Right lobe of liver (tissue), 6 donors: ENCODE data around the gene PIK3CD. TPM values are rescaled to one million over a fixed set of nuclear protein-coding genes. Genes with fewer than 3 reads are reported as not detected.

Source experiments
- ATAC-seq, 4 donors: fragments of 200-7000 bp; cut with Tn5 transposase; one replicate each; pipeline ENCODE4 v1.9.1; 2020; ENCODE audit warnings: mild to moderate bottlenecking in 4 of 4, moderate library complexity in 4 of 4
- DNase-seq, 3 donors: peaks; one replicate each; pipeline ENCODE4 v3.0.0-alpha.2; 2020
- H3K27ac ChIP-seq, 3 donors: fragments of 200-600 bp; one replicate each; pipeline ENCODE4 v1.8.0; 2022
- H3K27me3 ChIP-seq, 2 donors: fragments of 200-600 bp; one replicate each; pipeline ENCODE4 v1.8.0; 2022
- H3K36me3 ChIP-seq, 4 donors: fragments of 200-600 bp; sonication (generic) in 1 of 4; one replicate each; pipeline versions ENCODE4 v1.5.1 to v1.8.0; 2017 to 2022; ENCODE audit warnings: control low read depth in 1 of 4
- H3K4me1 ChIP-seq, 4 donors: fragments of 200-600 bp; sonication (generic) in 1 of 4; one replicate each; pipeline versions ENCODE4 v1.5.1 to v1.8.0; 2017 to 2022; ENCODE audit warnings: control low read depth in 1 of 4
- H3K4me3 ChIP-seq, 3 donors: fragments of 200-600 bp; one replicate each; pipeline ENCODE4 v1.8.0; 2022
- H3K9me3 ChIP-seq, 4 donors: fragments of 200-600 bp; sonication (generic) in 1 of 4; one replicate each; pipeline versions ENCODE4 v1.5.1 to v1.8.0; 2017 to 2022; ENCODE audit warnings: control low read depth in 1 of 4
- CTCF ChIP-seq, 4 donors: fragments of 200-600 bp in 3 of 4; fragments of 450-650 bp in 1 of 4; IDR thresholded peaks; one replicate each; pipeline versions ENCODE4 v1.5.1 to v1.8.0; 2016 to 2022; ENCODE audit warnings: antibody characterized with exemption in 4 of 4, mild to moderate bottlenecking in 2 of 4
- POLR2A ChIP-seq: fragments of 450-650 bp; IDR thresholded peaks from one replicate; pipeline ENCODE4 v1.6.1; 2017; ENCODE audit warnings: antibody characterized with exemption, mild to moderate bottlenecking
- WGBS: methylation state at CpG from one replicate; pipeline ENCODE4 v1.1.6; 2018; ENCODE audit warnings: low coverage, low lambda C conversion rate; ENCODE audit not compliant: insufficient coverage; ENCODE audit errors: missing lambda C conversion rate; 5-methylcytosine and 5-hydroxymethylcytosine counted together
- intact Hi-C, 2 donors: fragments of 100-400 bp; cut with DNase I; formaldehyde crosslinking; loops; one replicate each; pipeline versions ENCODE4 v1.11.2 to v1.14.1; 2022
- total RNA-seq, 6 experiments: library from RNA; depleted of rRNA in 2 of 6; stranded (reverse); fragments of >200 nt in 2 of 6; fragmentation: NEBNext Ultra II Directional in 3 of 6; extraction: Animal tissue kit (Norgen Biotek cat#: 25700) in 3 of 6; gene quantifications; one replicate each; pipeline versions ENCODE4 v1.1.0 to v1.2.4, GENCODE V29; 2016 to 2023
- donor health status: DM: no; HTN: yes; CAD: no.
- donor health status: DM: no; HTN: no; CAD: no.
- donor health status: DM: no; HTN: no; CAD: no.
- donor health status: DM: no; HTN: yes; CAD: no.
- donor health status: DM: no; HTN: yes; CAD: no.

Gene PIK3CD
- total RNA-seq, 6 experiments from 2014 or later = 1.4 to 5.8 (median 2.6) TPM

GRCh38 chr1:9774712-9775679 is 123.5 kb downstream of the PIK3CD start:
- no peak for DNase-seq
- 82% methylated on average over 17 of the region's 20 CpGs for WGBS
- intact Hi-C loops = no loop called here

GRCh38 chr1:9776685-9777084 is 125.2 kb downstream of the PIK3CD start:
- intact Hi-C loops = no loop called here
- Histone ChIP-seq H3K27ac (no peak overlapping the region), H3K9me3 (no peaks in the 10 kb centered on the region), H3K36me3 (no peaks in the 10 kb centered on the region), H3K27me3 (no peaks in the 10 kb centered on the region), H3K4me1 (no peaks in the 10 kb centered on the region), H3K4me3 (no peak overlapping the region)
- no peak for DNase-seq
- no peak for ATAC-seq
- TF ChIP-seq CTCF (IDR thresholded peaks at IDR 0.05) (no peak), POLR2A (no peak)
- whole genome bisulfite sequencing = 86% methylated on average over 2 of the region's 2 CpGs

More at GRCh38 chr1:9774712-9775679, 123.5 kb downstream of the PIK3CD start:
- ATAC-seq = no peak
- H3K27ac ChIP-seq = no peak overlapping the region
- no peaks in the 10 kb centered on the region for H3K27me3 ChIP-seq
- H3K36me3 ChIP-seq = no peaks in the 10 kb centered on the region
- H3K4me3 ChIP-seq = no peak overlapping the region
- H3K4me1 ChIP-seq = no peaks in the 10 kb centered on the region
- no peak for TF ChIP-seq CTCF (IDR thresholded peaks at IDR 0.05)
- no peak for TF ChIP-seq POLR2A
- H3K9me3 ChIP-seq = no peaks in the 10 kb centered on the region

Other genes with a start within 250 kb of the PIK3CD start
- 10 to 100 TPM in 3 of 6 experiments, 1 to 10 TPM in 3; 3.5 to 26.5 (median 8.2) TPM for gene SLC25A33, start 112.3 kb upstream of the PIK3CD start, total RNA-seq
- 1 to 10 TPM; 1.6 to 5.8 (median 3.0) TPM for gene TMEM201, start 62.8 kb upstream of the PIK3CD start, total RNA-seq
- gene CLSTN1, start 172.2 kb downstream of the PIK3CD start, total RNA-seq = 1 to 10 TPM; 4.4 to 9.9 (median 8.3) TPM